Gastrocnemius medialis (tissue), 4 donors: ENCODE measurements around the gene CRCP.

Experiments
- CTCF ChIP-seq, 5 experiments: fragments of 450-650 bp in 3 of 5; fragments of 200-600 bp in 2 of 5; sonication (generic) in 2 of 5; IDR thresholded peaks in 4 of 5; conservative IDR thresholded peaks in 1 of 5; 1 replicate in 4 of 5; 2 replicates in 1 of 5; pipeline ENCODE4 v1.5.1; 2016 to 2019; ENCODE audit warnings: antibody characterized with exemption in 5 of 5, mild to moderate bottlenecking in 3 of 5, moderate library complexity in 3 of 5
- POLR2A ChIP-seq, 2 donors: fragments of 450-650 bp; IDR thresholded peaks; one replicate each; pipeline ENCODE4 v1.6.1; 2017; ENCODE audit warnings: antibody characterized with exemption in 2 of 2, mild to moderate bottlenecking in 2 of 2, moderate library complexity in 2 of 2

- no peak for TF ChIP-seq CTCF (IDR thresholded peaks at IDR 0.05 in 4 of 5, conservative IDR thresholded peaks at IDR 0.05 in 1 of 5)
- TF ChIP-seq POLR2A (IDR thresholded peaks at IDR 0.05), result no peak
Measured at GRCh38 chr7:66181329-66181728, 66.7 kb downstream of the CRCP start.
